SK-N-MC (cell line): Measurements from ENCODE around the gene ATF7IP.
A peak's percentile ranks its signal among the peaks of the same experiment; 100 is the strongest.
"Not testable (repeated sequence)": the region's sequence is repeated elsewhere in the genome, so short reads cannot be mapped to it uniquely, and the experiment has no call there.

Source experiments
- DNase-seq: peaks from one replicate; pipeline ENCODE4 v3.0.0-alpha.2; 2011; ENCODE audit warnings: low read depth, low spot score
- H3K27ac ChIP-seq: fragments of 200-600 bp; sonication (generic); 2 replicates; pipeline ENCODE4 v1.5.1; 2016; ENCODE audit warnings: mixed run types
- H3K36me3 ChIP-seq: fragments of 200-600 bp; sonication (generic); 2 replicates; pipeline ENCODE4 v1.6.1; 2017; ENCODE audit warnings: antibody characterized with exemption, low read length, mixed read lengths; ENCODE audit not compliant: insufficient read depth
- H3K4me3 ChIP-seq: fragments of 200-600 bp; sonication (generic); 2 replicates; pipeline ENCODE4 v1.5.1; 2016
- H3K9ac ChIP-seq: fragments of 200-600 bp; sonication (generic); 2 replicates; pipeline ENCODE4 v1.8.0; 2017; ENCODE audit warnings: mixed run types, mixed read lengths; ENCODE audit not compliant: insufficient read length
- H3K9me3 ChIP-seq: fragments of 200-600 bp; sonication (generic); 2 replicates; pipeline ENCODE4 v1.6.1; 2017; ENCODE audit warnings: low read depth, mild to moderate bottlenecking, antibody characterized with exemption, low read length, moderate library complexity, mixed read lengths
- EZH2 ChIP-seq: fragments of 200-600 bp; sonication (generic); IDR thresholded peaks from one replicate; pipeline ENCODE4 v1.6.1; 2017; ENCODE audit warnings: antibody characterized with exemption
- FOXP2 ChIP-seq: optimal IDR thresholded peaks from 2 replicates; pipeline ENCODE3; 2011; ENCODE audit warnings: mild to moderate bottlenecking, moderate library complexity; ENCODE audit not compliant: insufficient read depth; ENCODE audit errors: extremely low read length, control extremely low read depth
- POLR2AphosphoS5 ChIP-seq: IDR thresholded peaks from 2 replicates; pipeline ENCODE4 v1.6.1; 2012; ENCODE audit warnings: mild to moderate bottlenecking, low read depth, low read length, borderline replicate concordance

ATF7IP gene

DNA sequence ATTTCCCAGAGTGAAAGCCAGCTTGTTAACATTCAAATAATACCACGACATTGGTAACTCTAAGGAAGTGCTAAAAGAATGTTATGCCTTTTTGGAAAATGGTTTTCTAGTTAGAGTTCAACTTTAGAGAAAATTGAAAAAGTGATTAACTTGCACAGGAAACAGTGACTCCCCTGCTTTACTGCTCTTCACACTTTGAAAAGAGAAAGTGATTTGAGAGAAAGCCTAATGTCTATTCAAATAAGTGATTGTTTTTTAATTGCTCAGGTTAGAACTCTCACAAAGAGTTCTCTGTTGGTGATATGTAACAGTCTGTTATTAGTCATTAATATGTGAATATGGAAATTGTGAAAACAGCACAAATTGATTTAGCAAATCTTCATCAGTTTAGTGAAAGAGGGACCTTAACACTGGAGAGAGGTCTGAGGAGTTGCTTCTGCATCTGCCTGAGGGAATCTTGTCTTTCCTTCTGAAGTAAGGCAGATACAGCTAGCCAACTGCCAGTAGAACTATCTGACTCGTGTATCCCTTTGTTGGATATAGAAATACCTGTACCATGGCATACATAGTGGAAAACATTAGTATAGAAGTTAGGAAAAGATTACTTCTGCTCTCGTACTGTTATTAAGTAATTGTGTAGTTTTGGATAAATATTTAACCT lies 25.5 kb downstream of the ATF7IP start:
- Histone ChIP-seq H3K9me3 (peaks cover 12% of the 10 kb centered on the region; the same call in 1 of the 2 replicates), H3K9ac (peak overlapping the region; percentile 4), H3K36me3 (peaks cover 48% of the 10 kb centered on the region), H3K27ac (peak overlapping the region; percentile 75), H3K4me3 (peak overlapping the region; percentile 36)
- no peak for DNase-seq
- TF ChIP-seq FOXP2 (no peak), EZH2 (no peak), POLR2AphosphoS5 (no peak)

GRCh38 chr12:14393751-14394150 lies 28.3 kb downstream of the ATF7IP start:
- H3K27ac ChIP-seq, result peak overlapping the region; percentile 95
- no peaks in the 10 kb centered on the region; the same call in 1 of the 2 replicates for H3K9me3 ChIP-seq
- peaks cover 31% of the 10 kb centered on the region for H3K36me3 ChIP-seq
- H3K4me3 ChIP-seq, result peak overlapping the region; percentile 71
- no peak for DNase-seq
- no peak for TF ChIP-seq POLR2AphosphoS5
- TF ChIP-seq FOXP2, result no peak
- no peak for TF ChIP-seq EZH2
- H3K9ac ChIP-seq, result peak overlapping the region; percentile 73

- TF ChIP-seq FOXP2 (no peak), POLR2AphosphoS5 (no peak; the same call in 1 of the 2 replicates), EZH2 (no peak)
- DNase-seq, result peak; percentile 93
- peak overlapping the region; percentile 95 for H3K27ac ChIP-seq
- H3K9ac ChIP-seq, result peak overlapping the region; percentile 75
- peaks cover 29% of the 10 kb centered on the region for H3K36me3 ChIP-seq
- H3K4me3 ChIP-seq, result peak overlapping the region; percentile 71
- peaks cover under 1% of the 10 kb centered on the region; the same call in 1 of the 2 replicates for H3K9me3 ChIP-seq
These were observed 29.0 kb downstream of the ATF7IP start for GRCh38 chr12:14394317-14395073.

DNA sequence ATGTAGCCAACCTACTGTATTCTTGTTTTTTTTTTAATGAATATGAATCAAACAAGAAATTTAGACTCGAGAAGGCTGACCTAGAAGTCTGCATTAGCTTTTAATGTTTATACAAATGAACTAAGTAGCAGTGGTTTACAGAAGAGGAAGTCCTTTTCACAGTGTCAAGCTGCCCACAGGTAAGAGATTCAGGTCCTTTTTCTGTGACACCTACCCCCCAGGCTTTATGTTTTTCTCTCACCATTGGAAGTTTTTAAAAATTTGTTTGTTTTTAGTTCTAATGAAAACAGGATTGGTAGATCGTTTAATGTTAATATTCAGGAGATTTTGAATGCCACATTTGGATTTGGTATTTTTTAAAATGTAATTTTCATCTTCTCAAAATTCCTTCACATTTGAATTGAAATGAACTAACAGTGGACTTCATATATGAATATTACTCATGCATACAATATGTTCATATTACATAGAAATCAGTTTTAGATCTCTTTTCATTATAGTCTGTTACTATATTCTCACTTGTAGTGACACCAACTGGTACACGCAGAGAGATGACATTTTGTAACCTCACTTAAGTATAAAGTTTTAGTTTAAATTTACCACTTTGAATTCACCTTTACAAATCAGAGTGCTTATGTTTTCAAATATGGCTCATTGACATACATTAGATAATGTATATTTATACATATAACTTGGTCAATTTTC lies 29.7 kb downstream of the ATF7IP start:
- no peak for DNase-seq
- TF ChIP-seq FOXP2 (no peak), EZH2 (no peak), POLR2AphosphoS5 (no peak)
- Histone ChIP-seq H3K36me3 (peaks cover 28% of the 10 kb centered on the region), H3K27ac (peak overlapping the region; percentile 95), H3K9me3 (peaks cover 6% of the 10 kb centered on the region; the same call in 1 of the 2 replicates), H3K4me3 (peak overlapping the region; percentile 71), H3K9ac (peak overlapping the region; percentile 75)

- H3K9me3 ChIP-seq, result peaks cover 9% of the 10 kb centered on the region; the same call in 1 of the 2 replicates
- DNase-seq, result no peak
- peak overlapping the region; percentile 95; the same call in 1 of the 2 replicates for H3K27ac ChIP-seq
These were observed 30.6 kb downstream of the ATF7IP start for GRCh38 chr12:14396071-14396470.

DNA sequence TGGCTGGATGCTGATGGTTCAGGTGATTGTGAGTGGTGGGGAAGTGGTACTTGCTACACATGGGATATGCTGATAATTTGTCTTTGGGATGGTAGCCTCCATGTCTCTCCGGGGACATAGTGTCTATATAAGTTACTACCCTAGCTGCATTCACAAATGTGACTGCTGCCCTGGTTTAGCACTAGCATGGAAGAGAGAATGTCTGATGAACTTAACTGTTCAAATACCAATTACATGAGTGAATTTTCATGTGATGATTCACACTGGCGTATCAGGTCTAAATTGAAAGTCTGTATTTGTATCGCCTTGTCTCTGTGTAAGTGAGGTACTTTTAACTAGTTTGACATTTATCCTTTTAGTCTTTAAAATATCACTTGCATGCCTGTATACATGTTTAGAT lies 34.4 kb downstream of the ATF7IP start:
- H3K4me3 ChIP-seq, result no peak overlapping the region

More at GRCh38 chr12:14396071-14396470, 30.6 kb downstream of the ATF7IP start:
- TF ChIP-seq EZH2, result no peak
- TF ChIP-seq POLR2AphosphoS5, result no peak
- no peak for TF ChIP-seq FOXP2
- H3K4me3 ChIP-seq, result peak overlapping the region; percentile 71
- H3K36me3 ChIP-seq, result peaks cover 22% of the 10 kb centered on the region
- H3K9ac ChIP-seq, result peak overlapping the region; percentile 75

GRCh38 chr12:14400599-14400998 lies 35.1 kb downstream of the ATF7IP start:
- no peak overlapping the region for H3K27ac ChIP-seq
- no peak overlapping the region for H3K9ac ChIP-seq
- H3K36me3 ChIP-seq, result peaks cover 23% of the 10 kb centered on the region
- no peak for DNase-seq
- peaks cover 9% of the 10 kb centered on the region; the same call in 1 of the 2 replicates for H3K9me3 ChIP-seq
- no peak overlapping the region for H3K4me3 ChIP-seq
- TF ChIP-seq FOXP2 (no peak), EZH2 (no peak), POLR2AphosphoS5 (no peak)

More for the DNA sequence above, 34.4 kb downstream of the ATF7IP start:
- TF ChIP-seq EZH2 (no peak), FOXP2 (no peak), POLR2AphosphoS5 (no peak)
- H3K27ac ChIP-seq, result no peak overlapping the region
- no peak for DNase-seq
- peaks cover 23% of the 10 kb centered on the region for H3K36me3 ChIP-seq
- H3K9ac ChIP-seq, result no peak overlapping the region
- peaks cover 9% of the 10 kb centered on the region; the same call in 1 of the 2 replicates for H3K9me3 ChIP-seq

DNA sequence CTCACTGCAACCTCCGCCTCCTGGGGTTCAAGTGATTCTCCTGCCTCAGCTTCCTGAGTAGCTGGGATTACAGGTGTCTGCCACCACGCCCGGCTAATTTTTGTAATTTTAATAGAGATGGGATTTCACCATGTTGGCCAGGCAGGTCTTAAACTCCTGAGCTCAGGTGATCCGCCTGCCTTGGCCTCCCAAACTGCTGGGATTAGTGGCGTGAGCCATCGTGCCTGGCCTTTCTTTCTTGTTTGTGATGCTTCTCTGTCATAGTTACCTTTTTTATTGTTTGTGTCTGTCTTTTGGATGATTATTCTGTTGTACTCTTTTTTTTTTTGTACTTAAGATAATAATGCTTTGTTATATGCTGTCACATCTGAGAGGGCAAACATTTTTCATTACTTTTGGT lies 35.8 kb downstream of the ATF7IP start:
- H3K4me3 ChIP-seq, H3K9ac ChIP-seq, H3K27ac ChIP-seq, DNase-seq: not testable (repeated sequence)
- peaks cover 13% of the 10 kb centered on the region; the same call in 1 of the 2 replicates for H3K9me3 ChIP-seq
- H3K36me3 ChIP-seq, result peaks cover 23% of the 10 kb centered on the region

GRCh38 chr12:14402697-14403096 lies 37.2 kb downstream of the ATF7IP start:
- Histone ChIP-seq H3K36me3 (peaks cover 27% of the 10 kb centered on the region), H3K27ac (peak overlapping the region; percentile 96), H3K4me3 (peak overlapping the region; percentile 75), H3K9ac (peak overlapping the region; percentile 63), H3K9me3 (peaks cover 17% of the 10 kb centered on the region; the same call in 1 of the 2 replicates)
- TF ChIP-seq POLR2AphosphoS5 (no peak), FOXP2 (no peak), EZH2 (no peak)
- DNase-seq, result no peak
